Panc1 (cell line): Measurements from ENCODE around the gene PACSIN1. TPM values are rescaled to one million over a fixed set of nuclear protein-coding genes. Genes with fewer than 3 reads are reported as not detected.

ENCODE experiments used
- ATAC-seq: fragments of 200-7000 bp; cut with Tn5 transposase; 2 replicates; pipeline ENCODE4 v1.9.1; 2020; ENCODE audit warnings: mild to moderate bottlenecking, moderate library complexity
- BruUV-seq: library from RNA; stranded (reverse); fragments of 400-500 nt; replicated peaks from 2 replicates; lab custom pipeline; 2021; lab: Mats Ljungman, UMichigan
- CTCF ChIA-PET: fragments of 300-600 bp; sonication (Branson Sonifier 250); formaldehyde crosslinking; loops from one replicate; lab custom pipeline; 2022; ENCODE audit warnings: antibody characterized with exemption; lab: Charles Lee
- POLR2A ChIA-PET: fragments of 300-600 bp; sonication (Branson Sonifier 250); formaldehyde crosslinking; loops from one replicate; lab custom pipeline; 2022; ENCODE audit warnings: antibody characterized with exemption; lab: Charles Lee
- DNase-seq: peaks from one replicate; pipeline ENCODE4 v3.0.0-alpha.2; 2010; ENCODE audit warnings: low read depth, low spot score
- H3K27ac ChIP-seq: 2 replicates; pipeline ENCODE4 v1.5.1; 2011; ENCODE audit warnings: mild to moderate bottlenecking, low read length, inconsistent platforms
- H3K27me3 ChIP-seq: fragments of 200-500 bp; sonication (Bioruptor generic); 2 replicates; pipeline ENCODE4 v1.6.0; 2014; ENCODE audit warnings: low read length, inconsistent platforms; ENCODE audit not compliant: control insufficient read depth, insufficient read depth
- H3K36me3 ChIP-seq: fragments of 200-500 bp; sonication (Bioruptor generic); 2 replicates; pipeline ENCODE4 v1.5.1; 2014; ENCODE audit warnings: inconsistent platforms, mild to moderate bottlenecking, low read length, moderate library complexity; ENCODE audit not compliant: control insufficient read depth, insufficient read depth
- H3K4me1 ChIP-seq: 2 replicates; pipeline ENCODE4 v1.5.1; 2011; ENCODE audit warnings: inconsistent platforms, mild to moderate bottlenecking, low read length, moderate library complexity; ENCODE audit not compliant: control insufficient read depth, insufficient read depth
- H3K4me3 ChIP-seq, 2 experiments: 2 replicates each; pipeline ENCODE4 v1.5.1; 2011 to 2012; ENCODE audit warnings: low read depth in 2 of 2, low read length in 2 of 2, mild to moderate bottlenecking in 2 of 2, inconsistent platforms in 1 of 2, moderate library complexity in 1 of 2
- H3K9me3 ChIP-seq: fragments of 200-500 bp; sonication (Bioruptor generic); 2 replicates; pipeline ENCODE4 v1.5.1; 2014; ENCODE audit warnings: low read depth, mild to moderate bottlenecking, inconsistent platforms, low read length, moderate library complexity; ENCODE audit not compliant: control insufficient read depth, insufficient read depth
- CTCF ChIP-seq: fragments of 450-650 bp; IDR thresholded peaks from 2 replicates; pipeline ENCODE4 v1.5.1; 2017; ENCODE audit warnings: mild to moderate bottlenecking
- POLR2AphosphoS5 ChIP-seq: IDR thresholded peaks from 2 replicates; pipeline ENCODE4 v1.6.1; 2012; ENCODE audit warnings: mild to moderate bottlenecking, low read depth, low read length, moderate library complexity
- REST ChIP-seq, 2 experiments: IDR thresholded peaks; 2 replicates each; pipeline ENCODE4 v1.6.1; 2011 to 2012; ENCODE audit warnings: low read depth in 2 of 2, control low read depth in 1 of 2, low read length in 1 of 2, mild to moderate bottlenecking in 1 of 2, moderate library complexity in 1 of 2; ENCODE audit not compliant: insufficient read depth in 1 of 2
- SIN3A ChIP-seq: IDR thresholded peaks from 2 replicates; pipeline ENCODE4 v1.6.1; 2012; ENCODE audit warnings: low read depth, mild to moderate bottlenecking, low read length, moderate library complexity, borderline replicate concordance; ENCODE audit not compliant: insufficient read depth
- TCF7L2 ChIP-seq: IDR thresholded peaks from 2 replicates; pipeline ENCODE4 v1.6.1; 2011; ENCODE audit warnings: mild to moderate bottlenecking, low read depth, low read length, inconsistent platforms
- in situ Hi-C: cut with HindIII; loops from 2 replicates; pipeline ENCODE4 v1.10.0; 2016; ENCODE audit warnings: low sequenced_read_pairs, low pct_unique_long_range_greater_than_20kb
- intact Hi-C: fragments of 100-400 bp; cut with micrococcal nuclease; formaldehyde crosslinking; loops from one replicate; pipeline ENCODE4 v1.10.0; 2022; ENCODE audit not compliant: unreplicated experiment
- total RNA-seq: library from RNA; stranded (reverse); gene quantifications from one replicate; pipeline ENCODE4 v1.2.1, GENCODE V29; 2021; ENCODE audit not compliant: unreplicated experiment

The PACSIN1 gene
- total RNA-seq, 1 experiment from 2014 or later, result 0.18 TPM

GRCh38 chr6:34554291-34555006 is 88.6 kb downstream of the PACSIN1 start:
- Histone ChIP-seq H3K36me3 (no peaks in the 10 kb centered on the region), H3K27me3 (no peaks in the 10 kb centered on the region), H3K4me1 (peaks cover 26% of the 10 kb centered on the region), H3K4me3 (no peak overlapping the region), H3K9me3 (no peaks in the 10 kb centered on the region), H3K27ac (peak overlapping the region; percentile 29; the same call in 1 of the 2 replicates)
- ATAC-seq (peak; percentile 29; the same call in 1 of the 2 replicates), DNase-seq (no peak)
- in situ Hi-C loops (no loop called here), intact Hi-C loops (no loop called here)
- ChIA-PET POLR2A (no interaction called here), CTCF (interaction anchor here (0.5 kb wide), 1 partner anchor 390 kb away, joined by 3 read pairs; no protein-coding TSS in a partner anchor)
- BruUV-seq, result no TSS peak
- TF ChIP-seq CTCF (no peak), POLR2AphosphoS5 (no peak), REST (IDR thresholded peaks at IDR 0.05; ENCODE audit: insufficient read depth in 1 of 2, low read depth in 2 of 2, low read length in 1 of 2) (no peak), SIN3A (no peak), TCF7L2 (no peak)

- Histone ChIP-seq H3K4me1 (peaks cover 26% of the 10 kb centered on the region), H3K9me3 (no peaks in the 10 kb centered on the region), H3K36me3 (no peaks in the 10 kb centered on the region), H3K27ac (no peak overlapping the region), H3K27me3 (no peaks in the 10 kb centered on the region), H3K4me3 (no peak overlapping the region)
- in situ Hi-C loops (no loop called here), intact Hi-C loops (no loop called here)
- ATAC-seq, result no peak
- TF ChIP-seq TCF7L2, result no peak
- no peak for TF ChIP-seq CTCF
- TF ChIP-seq POLR2AphosphoS5, result no peak
- no peak for TF ChIP-seq REST (IDR thresholded peaks at IDR 0.05; ENCODE audit: insufficient read depth in 1 of 2, low read depth in 2 of 2, low read length in 1 of 2)
- TF ChIP-seq SIN3A, result no peak
- CTCF ChIA-PET, result no interaction called here
- no TSS peak for BruUV-seq
- POLR2A ChIA-PET, result no interaction called here
- DNase-seq, result no peak
Measured at GRCh38 chr6:34555007-34555322, 89.1 kb downstream of the PACSIN1 start.
